GM18507 (cell line): Measurements from ENCODE around the gene B4GALNT1.
"Not testable (repeated sequence)": the region's sequence is repeated elsewhere in the genome, so short reads cannot be mapped to it uniquely, and the experiment has no call there.

Experiments used
- DNase-seq: peaks from one replicate; pipeline ENCODE4 v3.0.0; 2011; ENCODE audit warnings: low read depth; ENCODE audit not compliant: insufficient read length; ENCODE audit errors: extremely low spot score
- FAIRE-seq: peaks from 2 replicates; lab custom pipeline; 2011; peaks lifted over from hg19 to GRCh38; lab: Jason Lieb, UNC

B4GALNT1 gene

GRCh38 chr12:57640175-57641042 lies 7.4 kb upstream of the B4GALNT1 start:
- no peak for FAIRE-seq

DNA sequence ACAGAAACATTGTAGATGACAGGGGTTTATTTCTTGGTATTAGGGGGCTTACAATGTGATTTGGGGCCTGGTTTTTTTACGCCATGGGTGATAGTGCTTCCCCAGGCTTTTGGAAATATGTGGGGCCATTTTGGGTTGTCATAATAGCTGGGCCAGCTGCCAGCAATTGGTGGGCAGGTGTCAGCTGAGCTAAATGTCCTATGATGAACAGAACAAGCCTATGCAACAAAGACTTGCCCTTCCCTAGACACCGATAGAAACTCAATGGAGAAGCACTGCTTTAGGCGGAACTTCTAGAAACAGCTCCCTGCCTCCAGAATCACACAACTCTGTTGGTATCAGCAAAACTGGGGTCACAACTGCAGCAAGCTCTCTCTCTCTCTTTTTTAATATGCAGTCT lies 5.1 kb upstream of the B4GALNT1 start:
- FAIRE-seq (no peak), DNase-seq (no peak)

More at GRCh38 chr12:57640175-57641042, 7.4 kb upstream of the B4GALNT1 start:
- DNase-seq, result no peak

DNA sequence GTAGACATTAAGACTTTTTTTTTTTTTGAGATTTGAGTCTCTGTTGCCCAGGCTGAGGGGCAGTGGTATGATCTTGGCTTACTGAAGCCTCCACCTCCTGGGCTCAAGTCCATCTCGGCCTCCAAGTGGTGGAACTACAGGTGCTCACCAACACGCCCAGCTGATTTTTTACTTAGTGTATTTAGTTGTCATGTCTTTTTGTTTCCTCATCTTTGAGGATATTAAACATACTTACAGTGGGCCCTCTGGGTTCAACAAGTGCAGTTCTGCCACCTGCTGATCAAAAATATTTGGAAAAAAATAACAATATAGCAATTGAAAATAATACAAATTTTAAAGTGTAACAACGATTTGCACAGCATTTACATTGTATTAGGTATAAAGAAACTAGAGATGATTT lies 4.4 kb upstream of the B4GALNT1 start:
- FAIRE-seq (no peak), DNase-seq (no peak)

GRCh38 chr12:57636731-57637130 lies 3.7 kb upstream of the B4GALNT1 start:
- DNase-seq, FAIRE-seq: not testable (repeated sequence)

GRCh38 chr12:57632073-57632957 lies 686 bp downstream of the B4GALNT1 start:
- no peak for DNase-seq
- no peak for FAIRE-seq

DNA sequence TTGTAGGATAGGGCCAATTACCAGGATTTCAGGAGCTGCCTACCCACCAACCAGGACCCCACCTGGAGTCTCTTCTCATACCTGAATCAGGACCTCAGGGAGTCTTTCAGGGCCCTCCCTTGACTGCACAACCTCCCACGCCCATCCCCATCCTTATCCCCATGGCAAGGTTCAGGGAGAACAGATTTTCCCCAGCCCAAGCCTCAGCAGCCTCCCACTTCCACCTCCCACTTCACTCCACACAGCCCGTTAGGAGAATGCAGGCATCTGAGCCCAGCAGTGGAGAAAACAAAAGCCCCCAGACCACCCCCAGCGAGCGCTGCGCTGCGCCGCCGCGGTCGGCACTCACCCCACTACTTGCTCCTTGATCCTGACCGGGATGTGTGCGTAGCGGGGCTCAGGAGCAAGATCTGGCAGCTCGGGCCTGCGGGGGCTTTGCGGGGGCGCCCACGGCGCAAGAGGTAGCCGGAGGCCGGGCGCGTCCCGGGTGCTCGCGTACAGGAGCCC lies 1.4 kb downstream of the B4GALNT1 start:
- no peak for DNase-seq
- FAIRE-seq, result no peak

DNA sequence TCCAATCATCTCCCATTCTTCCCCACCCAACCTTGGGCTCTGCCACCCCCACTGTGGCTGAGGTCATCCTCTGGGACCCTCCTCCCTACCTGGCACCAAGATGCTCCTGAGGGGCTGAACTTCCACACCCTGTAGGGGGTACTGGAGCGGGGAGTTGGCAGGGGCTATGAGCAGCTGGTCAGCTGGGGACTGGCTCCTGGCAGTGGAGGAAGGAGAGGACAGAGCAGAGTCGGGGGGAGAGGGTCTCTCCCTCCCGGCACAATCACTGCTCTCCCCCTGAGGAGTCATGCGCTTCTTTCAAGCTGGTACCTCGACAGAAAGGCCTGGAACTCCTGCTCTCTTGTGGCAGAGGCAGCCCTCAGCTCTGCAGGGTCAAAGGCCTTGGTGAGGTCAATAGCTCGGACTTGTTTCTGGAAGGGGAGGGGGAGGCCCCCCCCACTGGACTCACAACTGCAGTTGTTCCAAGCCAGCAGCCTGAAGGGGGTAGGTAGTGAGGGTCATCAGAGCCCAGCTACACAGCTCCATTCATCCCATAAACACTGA lies 2.0 kb downstream of the B4GALNT1 start:
- no peak for FAIRE-seq
- DNase-seq, result no peak

GRCh38 chr12:57629897-57630471 lies 3.0 kb downstream of the B4GALNT1 start:
- FAIRE-seq, result no peak
- DNase-seq, result no peak

DNA sequence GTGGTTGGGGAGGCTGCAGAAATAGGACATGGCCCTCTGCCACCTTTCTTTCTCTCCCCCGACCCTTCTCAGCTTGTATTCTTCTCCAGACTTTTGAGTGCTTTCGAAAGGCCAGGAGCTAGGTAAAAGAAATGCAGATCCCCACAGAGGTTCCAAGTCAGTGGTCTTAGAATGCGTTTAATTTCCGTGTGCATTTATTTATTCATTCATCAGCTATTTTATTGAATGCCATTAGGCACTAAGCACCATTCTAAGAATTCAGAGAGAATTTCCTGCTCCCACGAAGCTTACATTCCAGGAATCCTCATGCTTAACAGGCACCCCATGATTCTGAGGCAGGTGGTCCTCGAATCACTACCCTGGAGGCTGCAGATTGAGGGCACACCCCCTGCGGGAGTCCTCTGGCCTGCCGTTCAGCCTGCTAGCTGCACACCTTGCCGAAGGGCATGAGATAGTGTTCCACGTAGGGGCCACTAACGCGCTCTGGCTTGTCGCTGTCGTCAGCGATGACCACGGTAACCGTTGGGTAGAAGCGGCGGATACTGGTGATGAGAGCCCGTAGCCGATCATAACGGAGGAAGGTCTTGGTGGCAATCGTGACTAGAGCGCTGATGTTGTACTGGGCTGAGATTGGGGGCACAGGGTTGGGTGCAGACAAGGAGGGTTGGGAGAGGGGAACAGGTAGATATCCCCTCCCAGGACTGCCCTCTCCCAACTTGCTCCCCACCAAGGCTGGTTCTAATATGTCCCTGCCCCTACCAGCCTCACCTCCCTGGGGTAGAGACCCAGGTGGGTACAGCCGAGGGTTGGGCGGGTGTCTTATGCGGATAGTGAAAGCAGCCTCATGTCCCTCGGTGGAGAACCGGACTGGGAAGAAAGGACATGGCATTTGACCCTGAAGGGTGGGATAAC lies 4.5 kb downstream of the B4GALNT1 start:
- DNase-seq (no peak), FAIRE-seq (no peak)

GRCh38 chr12:57627501-57628279 lies 5.3 kb downstream of the B4GALNT1 start:
- no peak for DNase-seq
- FAIRE-seq, result no peak

DNA sequence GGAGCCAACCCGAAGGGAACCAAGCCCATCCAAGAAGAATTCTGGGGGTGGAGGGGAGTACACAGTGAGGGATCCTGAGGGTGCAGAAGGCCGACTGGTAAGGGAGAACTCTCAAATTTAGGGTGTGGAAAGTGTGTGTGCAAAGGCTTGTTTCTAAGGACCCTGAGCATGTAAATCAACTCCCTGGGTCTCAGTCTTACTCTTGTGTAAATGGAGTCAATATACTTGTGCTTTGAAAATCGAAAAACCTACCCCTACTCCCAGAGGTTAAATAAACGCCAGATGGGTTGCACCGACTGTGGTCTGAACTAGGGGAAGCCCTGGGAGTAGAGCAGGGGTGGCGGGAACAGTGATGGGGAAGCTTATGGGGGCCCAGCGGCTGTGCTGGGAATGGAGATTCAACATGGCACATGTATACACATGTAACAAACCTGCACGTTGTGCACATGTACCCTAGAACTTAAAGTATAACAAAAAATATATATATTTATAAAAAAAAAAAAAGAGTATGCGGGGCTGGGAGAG lies 6.0 kb downstream of the B4GALNT1 start:
- FAIRE-seq (no peak), DNase-seq (no peak)

DNA sequence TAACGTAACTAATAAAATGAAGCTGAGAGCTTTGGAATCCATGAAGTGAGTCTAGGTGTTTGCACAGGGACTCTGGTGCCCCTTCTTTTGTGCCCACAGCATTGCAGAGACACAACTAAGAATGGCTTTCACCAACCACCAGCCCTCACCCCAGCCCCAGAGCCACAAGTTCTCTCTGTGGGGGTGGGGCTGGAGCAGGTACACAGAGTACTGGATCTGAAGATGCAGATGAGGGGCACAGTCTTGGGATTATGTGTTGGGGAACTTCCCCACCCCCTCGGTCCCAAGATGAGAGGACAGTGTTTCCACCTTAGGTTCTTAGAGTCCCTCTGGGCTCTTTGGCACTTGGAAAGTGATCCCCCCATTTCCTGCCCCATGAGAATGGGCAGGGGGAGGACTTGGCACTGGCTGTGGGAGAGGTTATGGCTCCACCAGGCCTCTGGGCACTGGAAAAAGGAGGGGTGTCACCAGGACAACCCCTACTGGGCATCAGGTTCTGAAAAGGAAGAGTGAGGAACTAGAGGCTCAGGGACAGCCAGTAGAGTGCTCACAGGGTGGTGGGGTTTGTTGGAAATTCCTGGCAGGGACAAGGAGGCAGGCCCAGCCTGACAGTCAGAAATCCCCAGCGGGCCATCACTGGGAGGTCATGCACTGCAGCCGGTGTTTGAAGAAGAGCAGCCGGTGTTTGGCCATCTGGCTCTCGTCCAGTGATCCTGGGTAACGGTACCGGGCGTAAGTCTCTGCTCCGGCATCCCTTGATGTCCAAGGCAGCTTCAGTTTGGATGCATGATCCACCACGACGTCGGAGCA lies 6.7 kb downstream of the B4GALNT1 start:
- DNase-seq (no peak), FAIRE-seq (no peak)

- DNase-seq (no peak), FAIRE-seq (no peak)
Measured at GRCh38 chr12:57625261-57626032, 7.6 kb downstream of the B4GALNT1 start.

- no peak for DNase-seq
- FAIRE-seq, result no peak
Measured at GRCh38 chr12:57624441-57625220, 8.4 kb downstream of the B4GALNT1 start.

- DNase-seq, result no peak
- no peak for FAIRE-seq
Measured at GRCh38 chr12:57623811-57624390, 9.1 kb downstream of the B4GALNT1 start.
